ENCODE measurements around the gene PPP6R2.

PPP6R2 gene

DNA sequence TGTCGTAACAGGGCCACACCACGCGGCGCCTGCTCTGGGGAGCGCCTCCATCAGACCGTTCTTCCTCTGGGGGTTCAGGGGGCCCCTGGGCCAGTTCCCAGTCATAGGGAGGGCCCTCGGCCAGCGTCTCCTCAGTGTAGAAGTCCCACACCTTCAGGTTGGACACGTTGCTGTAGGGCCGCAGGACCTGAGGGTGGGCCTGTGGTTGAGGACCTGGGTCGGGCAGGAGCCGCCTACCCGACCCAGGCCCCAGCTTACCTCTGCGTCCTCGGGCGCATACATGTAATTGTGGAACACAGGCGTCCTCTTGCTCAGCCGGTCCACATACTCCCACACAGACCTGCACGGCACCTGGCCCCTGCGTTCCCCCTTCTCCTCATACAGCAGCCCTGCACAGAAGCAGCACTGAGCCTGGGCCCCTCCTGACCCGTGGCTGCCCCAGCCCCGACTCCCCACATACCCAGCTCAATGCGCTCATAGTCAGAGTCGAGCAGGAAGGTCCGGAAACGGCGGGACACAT, 111.5 kb downstream of the PPP6R2 start:
- no peak for DNase-seq

DNA sequence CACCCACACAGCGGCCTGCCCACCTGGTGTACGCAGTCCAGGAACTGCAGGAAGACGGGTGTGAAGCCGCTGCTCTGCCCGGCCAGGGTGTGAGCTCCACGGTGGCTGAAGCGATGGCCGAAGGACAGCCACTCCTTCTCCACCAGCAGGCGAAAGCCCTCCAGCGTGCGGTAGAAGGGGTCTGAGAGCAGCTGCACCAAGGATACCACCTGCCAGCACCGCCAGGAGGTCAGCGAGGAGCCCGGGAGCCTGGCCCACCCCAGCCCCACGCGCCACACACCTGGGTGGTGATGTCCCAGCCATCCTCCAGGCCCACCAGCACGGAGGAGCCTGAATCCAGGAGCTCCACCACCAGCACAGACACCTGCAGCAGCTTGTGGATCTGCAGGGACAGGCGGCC, 112.1 kb downstream of the PPP6R2 start:
- DNase-seq = no peak

DNA sequence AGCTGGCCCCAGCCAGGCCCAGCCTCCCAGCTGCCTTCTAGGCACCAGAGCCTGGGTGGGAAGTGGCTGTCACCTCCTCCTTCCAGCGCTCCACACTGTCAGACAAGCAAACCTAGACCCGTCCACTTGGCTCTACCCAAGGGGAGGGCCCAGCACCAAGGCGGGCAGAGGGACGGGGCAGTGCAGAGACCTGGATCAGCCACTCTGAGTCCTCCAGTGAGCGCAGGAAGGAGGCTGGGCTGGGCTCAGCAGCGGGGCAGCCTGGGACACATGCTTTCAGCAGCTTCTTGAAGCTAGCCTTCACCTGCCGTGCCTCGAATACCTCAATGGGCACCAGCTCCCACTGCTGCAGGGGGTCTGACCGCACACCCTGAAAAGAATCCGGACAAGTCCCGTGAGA, 112.9 kb downstream of the PPP6R2 start:
- no peak for DNase-seq

DNA sequence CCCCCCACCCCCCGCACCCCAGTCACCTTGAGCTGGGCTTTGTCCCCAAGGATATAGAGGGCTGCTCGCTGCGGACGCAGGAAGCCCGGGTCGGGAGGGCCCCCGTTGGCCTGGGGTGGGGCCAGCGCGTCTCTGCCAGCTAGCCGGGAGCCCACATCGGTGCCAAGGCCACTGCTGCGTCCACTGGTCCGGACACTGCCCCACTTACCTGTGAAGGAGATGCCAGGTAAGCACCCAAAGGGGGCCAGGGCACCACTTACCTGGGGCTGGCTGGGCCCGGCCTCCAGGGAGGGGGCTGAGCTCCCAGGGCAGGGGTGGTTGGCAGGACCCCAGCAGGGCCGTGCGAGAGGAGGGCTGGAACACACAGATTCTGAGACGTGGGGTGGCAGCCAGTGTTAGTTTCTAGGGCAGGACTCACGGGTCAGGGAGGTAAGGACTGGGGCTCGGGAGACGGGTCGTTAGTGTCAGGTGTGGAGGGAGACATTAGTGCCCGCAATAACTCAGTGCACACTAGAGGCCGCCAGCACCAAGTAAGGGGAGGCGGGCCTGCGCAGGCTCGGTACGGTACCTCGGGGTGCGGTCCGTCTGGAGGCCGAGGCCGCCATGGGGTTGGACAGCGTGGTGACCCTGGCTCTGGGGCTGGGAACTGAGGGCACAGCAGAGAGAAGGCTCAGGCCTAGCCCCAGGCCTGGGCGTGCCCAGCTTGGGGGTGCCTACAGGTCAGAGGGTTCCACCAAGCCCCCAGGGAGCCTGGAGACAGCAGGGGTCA, 113.5 kb downstream of the PPP6R2 start:
- no peak for DNase-seq

DNA sequence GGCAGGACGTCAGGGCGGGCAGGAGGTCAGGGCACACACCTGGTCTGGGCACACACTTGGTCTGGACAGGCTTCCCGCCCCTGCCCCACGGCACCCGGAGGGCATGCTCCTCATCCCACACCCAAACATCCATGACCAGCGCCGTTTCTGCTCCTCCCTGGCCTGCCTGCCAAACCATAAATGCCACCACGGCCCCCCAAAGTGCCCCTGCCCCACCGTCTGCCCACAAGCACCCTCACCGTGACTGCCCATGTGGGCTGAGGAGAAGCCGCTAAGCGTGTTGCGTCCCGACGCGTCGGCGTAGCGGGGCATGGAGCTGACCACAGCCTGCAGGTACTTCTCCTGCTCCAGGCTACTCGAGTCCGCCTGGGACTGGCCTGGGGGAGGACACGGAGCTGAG, 115.9 kb downstream of the PPP6R2 start:
- no peak for DNase-seq

DNA sequence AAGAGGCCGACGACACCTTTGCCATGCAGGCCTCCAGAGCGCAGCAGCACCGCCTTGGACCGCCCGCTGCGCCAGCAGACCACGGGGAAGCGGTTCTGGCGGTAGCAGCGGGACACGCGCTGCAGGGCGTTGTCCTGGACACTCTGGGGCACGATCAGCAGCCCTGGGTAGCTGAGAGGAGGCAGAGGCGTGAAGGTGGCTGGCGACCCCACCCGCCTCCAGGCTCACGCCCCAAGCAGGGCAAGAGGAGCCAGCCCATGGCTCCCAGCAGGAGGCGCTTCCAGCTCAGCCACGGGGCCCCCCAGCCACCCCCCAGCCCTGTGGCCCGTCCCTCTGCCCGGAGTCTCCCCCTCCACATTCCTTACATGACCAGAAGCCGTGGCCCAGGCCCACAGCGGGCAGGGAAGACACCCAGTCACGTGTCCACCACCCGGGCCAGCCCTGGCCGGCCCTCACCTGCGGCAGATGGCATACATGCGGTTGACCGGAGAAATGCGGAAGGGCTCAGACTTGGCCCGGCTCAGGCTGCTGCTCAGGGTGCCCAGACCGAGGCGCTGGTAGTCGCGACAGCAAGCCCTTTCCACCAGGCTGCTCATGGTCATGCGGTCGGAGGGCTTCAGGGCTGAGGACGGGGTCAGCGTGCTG, 116.5 kb downstream of the PPP6R2 start:
- DNase-seq = no peak

DNA sequence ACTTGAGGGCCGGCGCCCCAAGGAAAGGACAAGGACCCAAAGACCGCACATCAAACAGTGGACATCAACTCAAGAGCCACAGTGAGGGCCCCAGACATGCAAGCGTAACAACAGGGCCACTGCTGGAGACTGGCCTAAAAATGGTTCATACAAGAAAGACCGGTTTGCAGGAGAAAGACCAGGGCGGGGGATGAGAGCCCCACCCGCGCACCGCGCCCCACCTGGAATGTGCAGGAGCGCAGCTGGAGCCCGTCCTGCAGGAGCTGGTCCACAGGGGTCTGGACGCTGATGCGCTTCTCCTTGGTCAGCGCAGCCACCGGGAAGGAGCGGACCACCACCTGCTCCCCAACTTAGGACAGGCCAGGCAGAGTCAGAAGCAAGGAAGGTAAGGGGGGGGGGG, 117.8 kb downstream of the PPP6R2 start:
- no peak for DNase-seq

DNA sequence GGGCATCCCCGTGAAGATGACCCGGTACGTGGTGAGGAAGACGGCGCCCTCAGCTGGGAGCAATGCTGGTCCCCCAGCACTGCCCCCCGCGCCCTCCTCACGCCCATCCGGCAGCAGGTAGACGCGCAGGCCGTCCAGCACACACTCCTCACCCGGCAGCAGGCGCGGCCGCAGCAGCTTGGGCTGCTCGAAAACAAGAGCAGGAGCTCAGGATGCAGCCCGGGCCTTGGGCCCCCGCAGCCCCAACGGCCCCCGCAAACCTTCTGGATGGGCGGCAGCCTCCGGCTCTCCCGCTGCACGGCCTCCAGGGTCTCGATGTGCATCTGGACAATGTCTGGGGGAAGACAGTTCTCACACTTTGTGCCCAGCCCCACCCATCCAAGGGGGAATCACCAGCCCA, 118.4 kb downstream of the PPP6R2 start:
- no peak for DNase-seq

DNA sequence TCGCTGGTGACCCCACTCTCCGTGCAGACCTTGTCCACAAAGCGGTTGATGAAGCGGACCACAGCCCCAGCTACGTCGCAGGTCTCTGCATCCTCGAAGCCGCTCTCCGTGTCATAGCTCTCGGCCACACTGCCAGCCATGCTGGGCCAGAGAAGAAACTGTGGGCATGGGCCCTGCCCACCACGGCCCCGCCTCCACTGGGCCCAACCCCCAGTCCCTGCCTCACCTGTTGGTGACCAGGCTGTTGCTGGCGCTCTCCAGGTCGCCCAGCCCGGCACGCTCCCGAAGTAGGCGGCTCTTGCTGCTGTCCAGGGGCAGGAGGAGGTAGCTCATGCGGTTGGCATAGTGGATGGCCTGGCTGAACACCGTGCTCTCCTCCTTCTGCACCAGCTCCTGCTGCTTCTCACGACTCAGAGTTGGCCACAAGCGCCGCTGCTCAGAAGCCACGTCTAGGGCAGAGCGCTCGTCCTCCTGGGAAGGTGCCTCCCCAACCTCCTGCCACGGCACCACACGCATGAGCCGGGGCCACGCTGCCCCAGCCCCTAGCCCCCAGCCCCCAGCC, 118.9 kb downstream of the PPP6R2 start:
- DNase-seq = no peak

DNA sequence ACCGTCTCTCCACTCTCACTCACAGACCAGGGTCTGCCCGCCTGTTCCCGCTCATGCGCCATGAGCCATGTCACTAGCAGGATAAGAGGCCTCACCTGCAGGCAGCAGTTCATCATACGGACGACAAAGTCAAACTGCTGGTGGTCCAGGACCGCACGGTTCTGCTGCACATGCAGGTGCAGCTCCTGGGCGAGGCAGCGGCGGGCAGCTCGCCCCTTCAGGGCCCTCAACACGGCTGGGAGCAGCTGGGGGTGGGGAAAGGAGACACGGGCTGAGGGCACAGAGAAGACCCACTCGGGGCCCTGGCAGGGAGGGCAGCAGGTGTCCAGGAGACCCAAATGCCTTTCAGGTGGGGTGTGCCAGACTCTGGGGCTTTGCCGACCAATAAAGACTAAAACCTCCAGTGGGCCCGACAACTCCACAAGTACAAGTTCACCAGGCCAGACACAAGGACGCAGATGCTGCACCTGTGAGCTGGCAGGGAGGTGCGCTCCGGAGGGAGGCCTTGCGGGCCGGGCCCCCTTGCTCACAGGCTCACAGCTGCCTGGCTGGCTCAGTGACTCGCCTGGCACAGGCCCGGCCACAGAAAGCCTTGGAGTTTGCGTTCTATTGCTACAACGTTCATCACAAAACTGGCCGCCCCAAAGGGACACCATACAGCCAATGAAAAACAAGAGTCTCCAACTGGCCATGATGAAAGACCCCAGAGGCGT, 120.2 kb downstream of the PPP6R2 start:
- DNase-seq = no peak

DNA sequence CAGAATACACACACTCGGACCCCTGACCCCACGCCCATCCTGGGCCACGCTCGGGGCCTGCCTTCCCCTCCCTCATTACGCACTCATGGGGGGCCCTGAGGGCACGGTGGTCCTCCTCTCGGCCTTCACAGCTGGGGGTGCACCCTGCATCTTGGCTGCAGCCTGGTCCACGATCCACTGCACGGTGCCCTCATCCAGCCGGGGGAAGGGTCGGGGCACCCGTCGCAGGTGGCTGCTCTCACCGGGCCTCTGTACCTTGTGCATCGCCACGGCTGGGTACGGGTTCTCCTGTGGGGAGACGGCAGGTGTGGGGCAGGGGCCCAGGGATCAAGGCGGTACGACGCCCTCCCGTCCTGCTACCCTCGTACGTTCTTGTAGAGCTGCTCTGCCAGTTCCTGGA, 121.3 kb downstream of the PPP6R2 start:
- no peak for DNase-seq

DNA sequence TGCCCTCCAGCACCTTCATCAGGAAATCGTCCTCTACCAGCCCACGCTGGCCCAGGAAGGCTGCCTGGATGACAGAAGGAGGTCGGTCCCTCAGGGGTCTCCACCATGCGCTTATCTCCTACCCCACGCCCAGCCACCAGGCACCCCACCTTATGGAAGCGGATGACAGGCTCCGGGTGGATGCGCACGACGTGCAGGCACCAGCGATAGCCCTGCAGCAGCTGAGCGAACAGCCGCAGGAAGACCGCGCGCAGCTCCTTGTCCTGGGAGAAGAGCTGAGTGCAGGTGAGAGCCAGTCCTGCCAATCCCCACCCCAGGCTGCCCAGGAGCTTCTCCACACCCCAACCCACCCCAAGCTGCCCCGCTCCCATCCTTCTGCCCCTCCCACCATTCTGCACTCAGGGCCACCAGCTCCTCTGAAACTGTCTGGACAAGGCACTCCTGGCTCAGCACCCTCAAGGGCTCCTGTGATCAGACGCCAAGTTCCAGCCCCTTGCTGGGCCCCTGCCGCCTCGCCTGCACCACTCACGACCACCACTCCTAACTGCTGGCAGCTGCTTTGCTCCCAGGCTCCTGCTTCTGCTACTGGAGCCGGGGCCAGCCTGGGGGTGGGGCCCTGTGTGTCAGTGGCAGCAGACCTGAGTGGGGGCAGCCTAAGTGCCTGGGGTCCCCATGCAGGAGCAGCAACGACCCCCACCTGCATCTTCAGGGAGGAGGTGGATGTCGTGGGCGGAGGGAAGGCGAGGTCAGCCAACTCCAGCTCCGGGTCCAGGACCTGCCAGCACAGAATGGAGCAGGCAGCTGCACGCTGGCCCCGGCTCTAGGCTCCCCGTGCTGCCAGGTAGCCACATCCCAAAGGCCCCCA, 122.2 kb downstream of the PPP6R2 start:
- no peak for DNase-seq

DNA sequence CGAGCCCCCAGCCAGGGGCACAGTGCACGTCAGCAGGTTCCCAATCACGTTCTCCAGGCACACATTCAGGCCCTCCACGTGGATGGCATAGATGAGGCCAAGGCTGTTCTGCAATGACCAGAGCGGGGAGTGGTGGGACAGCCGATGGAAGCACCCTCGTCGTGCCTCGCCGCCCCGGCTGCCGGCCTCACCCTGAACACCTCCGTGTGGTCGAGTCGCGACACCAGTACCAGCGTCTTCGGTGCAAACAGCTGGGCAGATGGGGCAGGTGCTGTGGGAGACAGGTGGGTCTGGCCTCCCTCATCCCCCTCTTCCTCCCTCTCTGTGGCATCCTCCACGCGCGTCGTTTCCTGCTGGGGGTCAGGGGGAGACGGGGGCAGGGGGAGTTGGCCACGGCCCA, 124.2 kb downstream of the PPP6R2 start:
- DNase-seq = no peak

DNA sequence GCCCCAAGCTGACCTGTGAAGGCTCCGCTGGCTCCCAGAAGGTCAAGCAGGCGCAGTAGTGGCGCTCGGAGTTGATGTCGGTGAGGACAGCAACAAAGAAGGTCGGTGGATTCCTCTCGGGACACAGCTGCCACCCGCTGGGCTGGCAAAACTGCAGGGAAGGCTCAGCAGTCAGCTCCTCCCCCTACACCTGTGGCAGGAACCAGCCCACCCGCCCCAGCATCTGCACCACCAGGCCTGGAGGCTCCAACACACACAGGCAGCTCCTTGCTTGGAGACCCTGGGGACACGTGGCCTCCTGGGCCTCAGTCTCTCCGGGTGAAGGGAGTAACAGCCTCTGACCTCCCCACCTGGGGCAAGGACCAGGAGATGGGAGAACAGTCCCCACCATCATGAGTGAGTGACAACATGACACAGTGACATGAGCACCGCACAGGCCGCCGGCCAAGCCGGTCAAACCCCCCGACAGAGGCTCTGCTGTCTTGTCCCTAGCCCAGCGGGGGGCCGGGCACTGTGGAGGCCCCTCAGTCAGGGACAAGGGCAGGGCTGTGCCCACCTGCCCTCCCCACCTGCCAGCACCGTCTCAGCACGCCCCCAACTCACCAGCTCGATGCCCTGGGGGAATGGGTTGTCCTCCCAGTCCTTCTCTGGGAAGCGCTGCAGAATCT, 124.8 kb downstream of the PPP6R2 start:
- no peak for DNase-seq

DNA sequence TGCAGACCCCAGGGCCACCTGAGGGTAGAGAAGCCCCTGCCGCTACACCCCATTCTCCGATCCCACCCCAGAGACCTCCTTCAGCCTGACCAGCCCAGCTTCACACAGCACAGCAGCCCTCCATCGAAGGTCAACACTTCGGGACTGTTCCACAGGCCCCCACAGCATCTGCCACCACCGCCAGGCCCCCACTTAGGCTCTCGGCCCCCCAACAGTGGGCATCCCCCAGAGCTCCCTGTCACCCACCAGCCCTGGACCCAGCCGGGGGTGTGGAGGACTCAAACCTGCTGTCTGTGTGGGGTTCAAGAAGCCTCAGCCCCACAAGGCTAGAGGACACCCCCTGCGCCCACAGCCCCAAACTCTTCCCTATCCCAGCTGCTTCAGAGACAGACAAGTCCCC, 125.5 kb downstream of the PPP6R2 start:
- DNase-seq = no peak

DNA sequence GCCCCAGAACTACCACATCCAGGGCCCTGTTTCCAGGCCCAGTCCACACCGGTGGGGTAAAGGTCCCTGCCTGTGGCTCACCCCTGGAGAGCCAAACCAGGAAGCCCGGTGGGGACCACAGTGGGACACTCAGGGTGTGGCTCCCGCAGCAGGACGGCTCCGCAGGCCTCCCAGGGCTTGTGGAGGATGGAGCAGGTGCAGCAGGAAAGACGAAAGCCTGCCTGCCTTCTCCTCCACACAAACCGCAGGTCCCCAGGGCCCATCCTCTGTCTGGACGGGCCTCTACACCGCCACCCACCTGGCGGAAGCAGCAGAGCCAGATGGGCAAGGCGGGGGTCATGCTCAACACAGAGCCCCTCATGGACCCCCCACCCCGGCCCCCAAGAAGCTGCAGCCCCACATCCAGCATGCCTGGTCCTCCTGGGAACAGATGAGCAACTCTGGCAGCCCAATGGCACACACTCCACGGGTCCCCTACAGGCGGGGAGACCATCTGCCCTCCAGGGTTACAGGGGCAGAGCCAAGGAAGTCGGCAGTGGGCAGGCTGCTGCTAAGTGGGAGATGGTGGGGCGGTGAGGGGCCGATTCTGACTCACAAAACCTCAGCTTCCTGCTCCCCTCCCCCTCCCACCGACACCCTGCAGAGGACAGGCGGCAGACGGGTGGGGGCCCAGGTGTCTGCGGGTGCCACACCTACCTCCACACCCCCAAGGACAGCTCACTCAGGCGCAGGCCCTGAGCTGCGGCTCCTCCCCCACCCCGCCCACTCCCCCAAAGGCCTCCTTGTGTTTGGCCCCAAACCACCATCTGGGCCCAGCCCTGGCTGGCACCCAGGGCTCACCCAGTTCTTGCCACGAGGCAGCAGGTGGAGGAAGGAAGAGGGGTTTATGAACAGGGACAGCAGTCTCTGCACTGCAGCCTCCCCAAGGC, 126.5 kb downstream of the PPP6R2 start:
- peak; percentile 93 for DNase-seq

DNA sequence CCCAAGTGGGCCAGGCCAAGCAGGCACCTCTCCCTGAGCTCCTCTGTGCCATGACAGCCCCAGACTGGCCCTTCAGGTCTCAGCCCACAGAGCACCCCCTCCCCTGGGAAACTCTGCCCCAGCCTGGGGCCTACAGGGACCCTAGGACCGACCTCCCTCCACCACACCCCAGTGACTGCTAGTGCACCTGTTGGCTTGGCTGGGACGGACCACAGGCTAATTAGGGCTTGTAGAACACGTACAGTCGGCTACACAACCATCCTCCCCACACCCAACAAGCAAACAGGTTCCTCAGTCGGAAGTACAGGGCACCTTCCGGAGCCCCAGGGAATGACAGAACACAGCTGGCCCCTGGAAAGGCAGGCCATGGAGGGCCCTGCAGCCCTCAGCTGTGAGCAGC, 127.4 kb downstream of the PPP6R2 start:
- no peak for DNase-seq

DNA sequence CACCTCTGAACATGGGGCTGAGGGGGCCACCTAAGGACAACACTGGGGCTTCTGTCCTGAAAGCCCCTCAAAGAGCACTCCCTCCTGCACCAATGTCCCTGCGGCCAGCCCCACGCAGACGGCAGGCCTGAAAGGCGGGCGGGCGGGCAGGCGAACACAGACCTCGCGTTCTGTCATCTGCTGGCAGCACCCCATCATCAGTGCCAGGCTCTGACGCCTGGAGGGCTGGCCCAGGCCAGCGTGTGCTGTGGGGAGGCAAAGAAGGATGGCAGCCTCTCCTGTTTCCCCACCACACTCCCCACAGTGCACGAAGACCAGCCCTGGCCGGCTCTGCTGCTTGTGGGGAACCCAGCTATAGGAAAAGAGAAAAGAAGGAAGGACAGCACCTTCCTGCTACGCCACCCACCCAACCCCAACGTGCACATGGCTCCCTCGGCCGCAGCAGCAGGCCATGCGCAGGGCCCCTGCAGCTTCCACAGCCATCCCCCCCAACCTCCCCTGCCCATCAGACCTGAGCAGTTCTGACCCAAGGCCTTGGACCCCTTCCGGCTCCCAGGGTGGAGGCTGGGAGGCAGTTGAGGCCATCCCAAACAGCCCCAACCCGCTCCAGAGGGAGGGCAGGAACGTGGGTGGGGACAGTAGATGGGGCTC, 128.2 kb downstream of the PPP6R2 start:
- no peak for DNase-seq

DNA sequence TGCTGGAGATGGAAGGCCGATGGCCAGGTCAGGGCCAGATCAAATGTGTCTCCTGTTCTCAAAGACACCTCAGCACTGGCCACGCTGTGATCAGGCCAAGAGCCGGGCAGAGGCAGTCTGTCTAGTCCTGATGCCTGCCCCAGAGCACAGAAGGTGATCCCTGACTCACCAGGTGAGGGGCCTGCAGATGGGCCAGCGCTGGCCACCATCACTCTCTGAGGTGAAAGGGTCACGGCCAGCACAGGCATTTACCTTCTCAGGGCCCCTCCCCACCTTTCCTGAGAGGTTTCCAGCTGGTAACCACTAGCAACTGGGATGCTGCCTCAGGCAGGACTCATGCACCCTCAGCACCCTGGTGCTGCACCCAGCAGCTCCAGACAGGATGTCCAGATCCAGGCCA, 128.8 kb downstream of the PPP6R2 start:
- no peak for DNase-seq

DNA sequence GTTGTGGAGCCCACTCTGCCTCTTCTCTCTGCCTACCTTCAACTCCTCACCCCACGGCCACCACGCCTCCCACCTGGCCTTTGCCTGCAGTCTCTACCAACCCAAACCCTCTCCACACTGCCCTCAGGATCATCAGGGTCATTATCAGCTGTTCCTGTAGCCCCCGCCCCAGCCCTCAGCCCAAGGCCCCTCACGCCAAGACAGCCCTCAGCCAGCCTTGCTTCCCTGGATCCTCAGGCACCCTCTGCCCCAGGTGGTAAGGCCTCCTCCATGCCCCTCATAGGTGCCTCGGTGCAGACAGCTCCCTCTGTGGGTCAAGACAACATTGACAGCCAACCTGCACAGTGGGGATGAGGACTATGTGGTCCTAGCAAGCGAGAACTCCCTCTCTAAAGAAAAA, 130.0 kb downstream of the PPP6R2 start:
- DNase-seq = peak; percentile 35
